Peyer's patch (tissue), 4 donors: ENCODE measurements around the gene HCFC1R1.

ENCODE experiments used
- CTCF ChIP-seq, 6 experiments: fragments of 450-650 bp in 4 of 6; fragments of 200-600 bp in 2 of 6; sonication (generic) in 1 of 6; IDR thresholded peaks; one replicate each; pipeline ENCODE4 v1.5.1; 2017 to 2019; ENCODE audit warnings: antibody characterized with exemption in 6 of 6, mild to moderate bottlenecking in 3 of 6, moderate library complexity in 1 of 6
- POLR2A ChIP-seq, 2 donors: fragments of 450-650 bp; IDR thresholded peaks; one replicate each; pipeline ENCODE4 v1.5.1; 2017; ENCODE audit warnings: antibody characterized with exemption in 2 of 2, mild to moderate bottlenecking in 2 of 2, moderate library complexity in 2 of 2

GRCh38 chr16:2983706-2984136 is 40.0 kb downstream of the HCFC1R1 start:
- TF ChIP-seq CTCF (IDR thresholded peaks at IDR 0.05) (peak; percentile 85 to 96 (median 94)), POLR2A (IDR thresholded peaks at IDR 0.05) (no peak)
